B cell (primary cell): ENCODE data around the gene ABHD13.

Experiments used
- CTCF ChIP-seq: fragments of 200-600 bp; IDR thresholded peaks from one replicate; pipeline ENCODE4 v1.8.0; 2022; ENCODE audit warnings: antibody characterized with exemption, mild to moderate bottlenecking
- EZH2 ChIP-seq: IDR thresholded peaks from 2 replicates; pipeline ENCODE4 v1.6.1; 2012; ENCODE audit warnings: borderline replicate concordance, low read depth, mild to moderate bottlenecking, moderate library complexity, low read length; ENCODE audit not compliant: insufficient read depth, poor library complexity, severe bottlenecking

- TF ChIP-seq CTCF (no peak), EZH2 (no peak)
These were observed 2.8 kb upstream of the ABHD13 start, which contains the start of gene LIG4 for GRCh38 chr13:108215436-108215835.
